Measurements from ENCODE around the gene WDR81.

DNA sequence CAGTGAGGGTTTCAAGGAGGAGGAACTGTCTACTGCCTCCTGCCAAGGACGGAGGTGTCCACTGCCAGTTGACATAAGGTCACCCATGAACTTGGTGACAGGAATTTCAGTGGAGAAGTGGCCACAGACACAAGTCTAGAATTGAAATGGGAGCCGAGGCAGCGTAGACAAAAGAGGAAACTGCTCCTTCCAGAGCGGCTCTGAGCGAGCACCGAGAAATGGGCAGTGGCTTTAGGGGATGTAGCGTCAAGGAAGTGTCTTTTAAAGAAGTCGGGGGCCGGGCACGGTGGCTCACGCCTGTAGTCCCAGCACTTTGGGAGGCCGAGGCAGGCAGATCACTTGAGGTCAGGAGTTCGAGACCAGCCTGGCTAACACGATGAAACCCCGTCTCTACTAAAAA, 34.3 kb downstream of the WDR81 start:
- TF ChIP-seq CTCF (optimal IDR thresholded peaks at IDR 0.05 in 1 of 3, IDR thresholded peaks at IDR 0.05 in 1 of 3, conservative IDR thresholded peaks at IDR 0.05 in 1 of 3; ENCODE audit: extremely low read depth in 1 of 3, insufficient read depth in 2 of 3, low read length in 3 of 3), result no peak
- TF ChIP-seq EZH2 (IDR thresholded peaks at IDR 0.05; ENCODE audit: low read length), result no peak
